GM12865 (cell line): ENCODE results near the gene ADARB2.

ENCODE experiments used
- DNase-seq: peaks from one replicate; pipeline ENCODE4 v3.0.0; 2010; ENCODE audit warnings: low read depth
- H3K4me3 ChIP-seq: 2 replicates; pipeline ENCODE4 v1.5.1; 2011; ENCODE audit warnings: mild to moderate bottlenecking, low read depth, low read length, control low read depth
- CTCF ChIP-seq: IDR thresholded peaks from 2 replicates; pipeline ENCODE4 v1.5.1; 2011; ENCODE audit warnings: low read length, control low read depth, low read depth, inconsistent platforms; ENCODE audit not compliant: insufficient read depth; ENCODE audit errors: missing control alignments

ADARB2 gene

DNA sequence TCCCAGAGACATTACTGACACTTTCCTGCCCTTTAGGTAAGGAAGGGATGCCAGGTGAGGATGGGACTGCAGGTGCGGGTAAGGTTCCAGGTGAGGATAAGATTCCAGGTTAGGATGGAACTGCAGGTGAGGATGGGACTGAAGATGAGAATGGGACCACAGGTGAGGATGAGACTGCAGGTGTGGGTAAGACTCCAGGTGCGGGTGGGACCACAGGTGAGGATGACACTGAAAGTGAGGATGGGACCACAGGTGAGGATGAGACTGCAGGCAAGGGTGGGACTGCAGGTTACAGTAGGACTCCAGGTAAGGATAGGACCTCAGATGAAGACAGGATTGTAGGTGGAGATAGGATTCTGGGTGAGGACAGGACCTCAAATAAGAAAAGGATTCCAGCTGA lies 358.9 kb downstream of the ADARB2 start:
- no peak for TF ChIP-seq CTCF
- DNase-seq = no peak
- no peak overlapping the region for H3K4me3 ChIP-seq

GRCh38 chr10:1377740-1378397 lies 359.5 kb downstream of the ADARB2 start:
- DNase-seq = no peak
- TF ChIP-seq CTCF = no peak
- H3K4me3 ChIP-seq = no peak overlapping the region

- DNase-seq = no peak
- H3K4me3 ChIP-seq = no peak overlapping the region
- TF ChIP-seq CTCF = no peak
Measured at GRCh38 chr10:1377231-1377630, 360.1 kb downstream of the ADARB2 start.

GRCh38 chr10:1376384-1376945 lies 360.9 kb downstream of the ADARB2 start:
- TF ChIP-seq CTCF = no peak
- DNase-seq = no peak
- H3K4me3 ChIP-seq = no peak overlapping the region

- TF ChIP-seq CTCF = no peak
- no peak for DNase-seq
- H3K4me3 ChIP-seq = no peak overlapping the region
Measured at GRCh38 chr10:1375346-1376170, 361.8 kb downstream of the ADARB2 start.

DNA sequence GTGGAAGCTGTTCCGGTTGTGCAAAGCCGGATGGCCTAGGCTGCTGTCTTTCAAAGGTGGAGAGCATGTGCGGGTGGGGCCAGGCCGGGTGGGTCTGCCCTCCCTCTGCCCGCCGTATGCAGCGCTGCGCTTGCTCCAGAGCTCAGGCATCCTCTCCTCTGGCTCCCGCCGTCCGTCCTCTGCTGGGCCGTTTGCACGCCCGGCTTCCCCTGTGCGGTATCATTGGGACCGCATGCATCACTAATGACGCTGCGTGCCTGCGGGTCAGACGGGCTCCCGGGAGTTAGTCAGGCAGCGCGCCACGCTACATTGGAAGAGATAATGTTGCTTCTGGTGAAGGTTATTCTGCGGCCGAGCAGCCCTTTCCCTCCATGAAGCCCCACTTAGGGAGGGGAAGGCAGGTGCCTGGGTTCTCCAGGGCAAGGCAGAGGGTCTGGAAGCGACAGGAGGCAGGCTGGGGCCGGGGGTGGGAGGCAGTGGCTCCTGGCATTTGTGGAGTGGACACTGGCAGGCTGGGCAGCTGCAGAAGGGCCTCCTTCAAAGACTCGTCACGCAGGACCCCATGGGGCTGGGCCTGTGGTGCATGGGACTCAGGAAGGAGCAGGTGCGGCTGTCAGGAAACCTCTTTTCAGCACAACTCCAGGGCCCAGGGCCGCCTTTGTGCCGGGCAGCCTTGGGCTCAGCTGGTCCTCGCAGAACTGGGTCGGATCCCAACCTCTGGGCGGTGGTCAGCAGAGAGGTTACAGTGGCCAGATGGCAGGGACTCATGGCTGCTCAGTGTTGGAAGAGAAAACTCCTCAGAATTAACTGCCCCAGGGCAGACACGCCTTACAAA lies 362.6 kb downstream of the ADARB2 start:
- no peak for TF ChIP-seq CTCF
- H3K4me3 ChIP-seq = no peak overlapping the region
- no peak for DNase-seq
